ENCODE results near the gene NETO2. TPM values are rescaled to one million over a fixed set of nuclear protein-coding genes. Genes with fewer than 3 reads are reported as not detected.

The NETO2 gene
- total and polyA plus RNA-seq, 2 donors (not counting 3 experiments of a cell fraction or from before 2014, with no cell fraction given), result 18.4 to 24.8 TPM

GRCh38 chr16:47069313-47069712 is 74.4 kb downstream of the NETO2 start:
- intact Hi-C loops (cut with micrococcal nuclease), result no loop called here

More at GRCh38 chr16:47069313-47069712, 74.4 kb downstream of the NETO2 start:
- H3K36me3 ChIP-seq (ENCODE audit: control insufficient read depth in 2 of 2, extremely low read depth in 1 of 2, insufficient read depth in 2 of 2, low read length in 2 of 2), result no peaks in the 10 kb centered on the region
- BruUV-seq (replicated peaks), result no TSS peak
- no peak for TF ChIP-seq MAX (IDR thresholded peaks at IDR 0.05; ENCODE audit: insufficient read depth, insufficient read length)
- no peak for TF ChIP-seq POLR2A (IDR thresholded peaks at IDR 0.05; ENCODE audit: low read depth, low read length)
- TF ChIP-seq MYC (IDR thresholded peaks at IDR 0.05; ENCODE audit: low read depth, low read length), result no peak
- TF ChIP-seq, protein P1, sequence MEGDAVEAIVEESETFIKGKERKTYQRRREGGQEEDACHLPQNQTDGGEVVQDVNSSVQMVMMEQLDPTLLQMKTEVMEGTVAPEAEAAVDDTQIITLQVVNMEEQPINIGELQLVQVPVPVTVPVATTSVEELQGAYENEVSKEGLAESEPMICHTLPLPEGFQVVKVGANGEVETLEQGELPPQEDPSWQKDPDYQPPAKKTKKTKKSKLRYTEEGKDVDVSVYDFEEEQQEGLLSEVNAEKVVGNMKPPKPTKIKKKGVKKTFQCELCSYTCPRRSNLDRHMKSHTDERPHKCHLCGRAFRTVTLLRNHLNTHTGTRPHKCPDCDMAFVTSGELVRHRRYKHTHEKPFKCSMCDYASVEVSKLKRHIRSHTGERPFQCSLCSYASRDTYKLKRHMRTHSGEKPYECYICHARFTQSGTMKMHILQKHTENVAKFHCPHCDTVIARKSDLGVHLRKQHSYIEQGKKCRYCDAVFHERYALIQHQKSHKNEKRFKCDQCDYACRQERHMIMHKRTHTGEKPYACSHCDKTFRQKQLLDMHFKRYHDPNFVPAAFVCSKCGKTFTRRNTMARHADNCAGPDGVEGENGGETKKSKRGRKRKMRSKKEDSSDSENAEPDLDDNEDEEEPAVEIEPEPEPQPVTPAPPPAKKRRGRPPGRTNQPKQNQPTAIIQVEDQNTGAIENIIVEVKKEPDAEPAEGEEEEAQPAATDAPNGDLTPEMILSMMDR (IDR thresholded peaks at IDR 0.05; ENCODE audit: extremely low read depth in 1 of 2, insufficient read depth in 1 of 2, low read depth in 1 of 2, low read length in 2 of 2), result no peak
- no peak for TF ChIP-seq FOS (IDR thresholded peaks at IDR 0.05; ENCODE audit: borderline replicate concordance, insufficient read depth, low read length)
- TF ChIP-seq JUN (IDR thresholded peaks at IDR 0.05; ENCODE audit: borderline replicate concordance, insufficient read depth, insufficient read length, low read depth), result no peak
- no peak for TF ChIP-seq GATA2 (IDR thresholded peaks at IDR 0.05; ENCODE audit: insufficient read depth, insufficient read length, low read depth, low read length)
- no peak for TF ChIP-seq EZH2 (IDR thresholded peaks at IDR 0.05; ENCODE audit: borderline replicate concordance, low read depth, low read length, severe bottlenecking)
- TF ChIP-seq POLR2AphosphoS5 (IDR thresholded peaks at IDR 0.05; ENCODE audit: insufficient read depth, low read depth, low read length), result no peak
- dilution Hi-C loops (cut with MboI; ENCODE audit: extremely low pct_ligation_motif_present, low sequenced_read_pairs), result no loop called here
- DNase-seq (ENCODE audit: low read depth, low spot score) (no peak), FAIRE-seq (no peak)
- H3K27me3 ChIP-seq (ENCODE audit: control insufficient read depth in 2 of 2, insufficient read depth in 2 of 2, low read length in 2 of 2), result peaks cover 1 to 10% of the 10 kb centered on the region in 2 experiments
- H3K79me2 ChIP-seq (ENCODE audit: control insufficient read depth, insufficient read depth, low read length), result no peaks in the 10 kb centered on the region
- H3K4me1 ChIP-seq (ENCODE audit: control insufficient read depth, extremely low read depth, insufficient read depth, low read length), result no peaks in the 10 kb centered on the region
- H3K4me3 ChIP-seq (replicated peaks in 1 of 3; ENCODE audit: insufficient read depth in 1 of 3, low read depth in 1 of 3, low read length in 3 of 3), result no peak overlapping the region
- no peaks in the 10 kb centered on the region for H3K9me3 ChIP-seq (replicated peaks; ENCODE audit: control insufficient read depth, insufficient read depth, low read length)
- H4K20me1 ChIP-seq (replicated peaks; ENCODE audit: control insufficient read depth, extremely low read depth, insufficient read depth, low read length), result no peaks in the 10 kb centered on the region
- no peaks in the 10 kb centered on the region for H3K9me1 ChIP-seq (replicated peaks; ENCODE audit: control insufficient read depth, extremely low read depth, insufficient read depth, low read length)
- no peak overlapping the region for H3K4me2 ChIP-seq (ENCODE audit: insufficient read depth, low read length)
- no peak overlapping the region for H3K27ac ChIP-seq (ENCODE audit: insufficient read depth, low read depth, low read length)
- no peak overlapping the region for H3K9ac ChIP-seq (replicated peaks; ENCODE audit: extremely low read depth, insufficient read depth, low read length)
- no peak overlapping the region for H2AFZ ChIP-seq (ENCODE audit: low read depth, low read length)
- ChIA-PET CTCF (interaction anchor here (1.0 to 2.3 kb wide), 3 partner anchors 13 to 72 kb away, joined by 3 to 7 read pairs (median 3); no protein-coding TSS in a partner anchor), POLR2A (no interaction called here)

All from endothelial cell of umbilical vein (primary cell).